Activated T-cell treated with anti-CD3 and anti-CD28 coated beads for 4 hours (primary cell): Measurements from ENCODE around the gene LY6G6C.
"Not testable (repeated sequence)": the region's sequence is repeated elsewhere in the genome, so short reads cannot be mapped to it uniquely, and the experiment has no call there.

ENCODE experiments used
- DNase-seq: peaks from one replicate; pipeline ENCODE4 v3.0.0-alpha.2; 2020

The LY6G6C gene

GRCh38 chr6:31725502-31726350, 4.2 kb upstream of the LY6G6C start:
- no peak for DNase-seq

- no peak for DNase-seq
Observed at GRCh38 chr6:31723980-31724691, 2.6 kb upstream of the LY6G6C start.

GRCh38 chr6:31723245-31723979, 1.9 kb upstream of the LY6G6C start, which contains the start of gene MPIG6B:
Gene MPIG6B, plus strand, starts transcription at chr6:31723373. Its CDS starts 11 bp downstream, at chr6:31723384.
- no peak for DNase-seq

- no peak for DNase-seq
Observed at GRCh38 chr6:31722173-31722572, 627 bp upstream of the LY6G6C start.

DNA sequence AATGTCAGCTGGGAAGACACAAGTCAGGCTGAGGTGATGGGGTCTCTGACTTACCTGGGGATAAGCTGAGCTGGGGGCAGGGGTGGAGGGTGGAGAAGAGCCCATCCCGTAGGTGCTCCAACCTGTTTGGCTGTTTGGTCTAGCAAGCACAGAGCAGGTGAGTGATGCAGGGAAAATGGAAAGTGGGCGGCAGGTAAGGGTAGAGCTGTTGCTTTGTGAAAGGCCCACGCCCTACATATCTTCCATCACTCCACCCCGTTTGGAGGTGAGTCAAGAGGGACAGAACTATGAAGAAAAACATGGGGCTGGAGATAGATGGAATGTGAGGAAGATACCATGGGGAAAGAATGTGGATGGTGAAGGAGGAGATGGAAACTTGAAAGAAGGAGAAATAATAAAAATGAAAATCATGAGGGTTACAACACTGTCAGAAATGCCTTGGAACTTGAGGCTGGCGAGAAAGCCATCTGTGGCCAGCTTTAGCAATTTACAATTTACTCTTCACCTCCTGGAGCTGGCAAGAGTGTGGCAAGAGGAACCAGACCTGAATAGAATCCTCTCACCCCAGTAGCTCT, 1.3 kb downstream of the LY6G6C start:
- no peak for DNase-seq

- DNase-seq = no peak
Observed at GRCh38 chr6:31719001-31719400, 2.5 kb downstream of the LY6G6C start.

DNA sequence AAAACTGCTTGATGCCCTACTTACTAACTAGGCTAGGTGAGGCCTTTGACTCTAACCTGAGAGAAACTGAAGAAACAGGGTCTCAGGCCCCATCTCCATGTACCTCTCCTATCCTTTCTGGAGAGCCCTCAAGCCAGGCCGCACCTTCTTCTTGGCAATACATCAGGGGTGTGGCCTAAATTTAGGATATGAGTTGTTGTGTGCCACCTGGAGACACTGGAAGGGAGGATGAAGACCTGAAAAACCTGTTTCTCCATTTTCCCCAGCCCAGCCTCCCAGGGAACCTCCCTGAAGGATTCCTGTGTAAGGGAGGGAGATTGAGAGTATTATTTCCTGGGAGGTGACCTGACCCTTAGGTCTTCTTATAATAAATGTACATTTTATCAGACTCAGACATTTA, 3.3 kb downstream of the LY6G6C start:
- no peak for DNase-seq

- DNase-seq = no peak
Observed at GRCh38 chr6:31717499-31718222, 3.9 kb downstream of the LY6G6C start.

DNA sequence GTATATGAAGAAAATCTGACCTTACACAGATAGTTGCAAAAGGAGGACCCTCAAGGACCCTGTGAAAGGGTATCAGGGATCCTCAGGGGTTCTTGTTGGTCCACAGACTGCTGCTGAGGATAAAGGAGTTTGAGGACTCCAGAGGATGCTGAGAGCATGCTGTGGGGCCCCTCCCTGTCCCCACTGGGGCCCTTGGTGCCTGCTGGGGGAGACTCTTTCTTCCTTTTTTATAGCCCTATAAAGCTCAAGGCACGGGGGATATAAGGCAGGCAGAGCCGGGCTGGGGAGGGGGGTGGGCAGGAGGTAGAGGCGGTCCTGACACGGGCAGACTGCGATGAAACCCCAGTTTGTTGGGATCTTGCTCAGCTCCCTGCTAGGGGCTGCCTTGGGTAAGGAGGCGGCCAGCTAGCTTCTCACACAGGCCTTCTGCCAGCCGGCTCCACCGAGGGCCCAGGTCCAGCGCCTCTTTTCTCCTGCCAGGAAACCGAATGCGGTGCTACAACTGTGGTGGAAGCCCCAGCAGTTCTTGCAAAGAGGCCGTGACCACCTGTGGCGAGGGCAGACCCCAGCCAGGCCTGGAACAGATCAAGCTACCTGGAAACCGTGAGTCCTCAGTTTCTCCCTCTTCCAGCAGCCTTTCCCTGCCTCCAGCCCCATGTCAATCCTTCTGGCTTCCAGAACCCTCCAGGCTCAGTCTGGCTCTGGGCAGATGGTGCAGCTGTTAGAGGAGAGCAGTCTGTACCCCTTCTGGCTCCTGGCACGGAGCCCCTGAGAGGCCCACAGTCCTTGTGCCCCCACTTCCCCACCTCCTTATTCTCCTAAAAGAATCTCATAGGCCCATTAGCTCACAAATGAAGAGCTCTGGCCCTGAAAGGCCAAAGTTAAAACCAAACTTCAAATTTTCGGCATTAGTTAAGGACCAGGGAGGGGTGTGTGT, 6.3 kb downstream of the LY6G6C start, which contains the start of gene LY6G6D:
Gene LY6G6D, plus strand, starts transcription at position 327 of the 937 bp plus-strand sequence. Its CDS starts 8 bp downstream, at position 335.
- no peak for DNase-seq

GRCh38 chr6:31713991-31714684, 7.4 kb downstream of the LY6G6C start:
- DNase-seq = no peak

GRCh38 chr6:31713465-31713864, 8.1 kb downstream of the LY6G6C start:
- DNase-seq = no peak

DNA sequence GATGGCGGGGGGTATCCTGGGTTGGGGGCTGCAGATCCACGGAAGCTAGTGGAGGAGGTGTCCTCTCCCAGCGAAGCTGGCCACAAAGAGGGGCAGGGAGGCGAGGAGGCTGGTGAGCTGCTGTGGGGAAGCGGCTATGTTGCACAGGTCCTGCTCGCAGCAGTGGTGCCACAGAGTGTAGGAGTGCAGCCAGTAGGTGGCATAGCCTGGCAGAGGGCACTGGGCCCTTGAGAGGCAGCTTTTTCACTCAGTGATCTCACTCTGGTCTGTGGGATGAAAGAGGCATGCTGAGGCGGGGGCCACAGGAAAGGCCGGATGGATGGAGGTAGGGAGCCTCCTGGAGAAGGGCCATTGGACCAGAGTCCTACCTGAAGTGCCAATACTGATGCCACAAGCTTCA, 9.2 kb downstream of the LY6G6C start:
- no peak for DNase-seq

DNA sequence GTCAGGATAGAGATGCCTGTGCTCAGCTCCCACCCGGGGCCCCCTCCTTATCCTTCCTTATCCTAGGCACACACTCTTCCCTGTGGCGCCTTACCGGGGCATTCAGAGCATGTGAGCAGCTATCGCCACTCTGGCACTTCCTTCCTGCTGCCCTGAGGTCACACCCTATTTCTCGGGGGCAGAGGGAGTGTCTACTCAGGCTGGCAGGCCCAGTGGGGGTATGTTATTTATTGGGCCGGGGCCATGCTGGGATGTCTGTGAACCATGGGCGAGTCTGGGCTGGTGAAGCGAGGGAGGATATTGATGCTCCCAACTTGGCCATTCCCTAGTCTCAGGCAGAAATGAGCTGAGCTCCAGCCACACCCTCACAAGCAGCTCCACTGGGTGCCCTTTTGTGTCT, 10.3 kb downstream of the LY6G6C start:
- DNase-seq = no peak

GRCh38 chr6:31710523-31711219, 10.9 kb downstream of the LY6G6C start:
- no peak for DNase-seq

- DNase-seq = not testable (repeated sequence)
Observed at GRCh38 chr6:31709157-31709556, 12.4 kb downstream of the LY6G6C start.

DNA sequence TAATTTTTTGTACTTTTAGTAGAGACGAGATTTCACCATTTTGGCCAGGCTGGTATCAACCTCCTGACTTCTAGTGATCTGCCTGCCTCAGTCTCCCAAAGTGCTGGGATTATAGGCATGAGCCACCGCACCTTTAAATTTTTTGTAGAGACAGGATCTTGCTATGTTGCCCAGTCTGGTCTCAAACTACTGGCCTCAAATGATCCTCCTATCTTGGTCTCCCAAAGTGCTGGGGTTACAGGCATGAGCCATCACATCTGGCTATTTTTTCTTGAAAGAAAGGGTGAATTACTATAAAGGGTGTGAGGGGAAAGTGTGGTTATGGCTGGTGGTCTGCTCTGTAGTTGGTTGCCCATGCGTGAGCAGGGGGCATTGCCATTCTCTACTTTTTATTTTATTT, 13.3 kb downstream of the LY6G6C start:
- no peak for DNase-seq

DNA sequence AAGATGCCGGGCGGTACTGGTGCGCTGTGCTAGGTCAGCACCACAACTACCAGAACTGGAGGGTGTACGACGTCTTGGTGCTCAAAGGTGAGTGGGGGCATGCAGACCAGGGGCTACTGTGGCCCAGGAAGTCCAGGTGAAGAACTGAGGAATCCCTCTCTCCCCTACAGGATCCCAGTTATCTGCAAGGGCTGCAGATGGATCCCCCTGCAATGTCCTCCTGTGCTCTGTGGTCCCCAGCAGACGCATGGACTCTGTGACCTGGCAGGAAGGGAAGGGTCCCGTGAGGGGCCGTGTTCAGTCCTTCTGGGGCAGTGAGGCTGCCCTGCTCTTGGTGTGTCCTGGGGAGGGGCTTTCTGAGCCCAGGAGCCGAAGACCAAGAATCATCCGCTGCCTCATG, 13.8 kb downstream of the LY6G6C start:
- DNase-seq = no peak

DNA sequence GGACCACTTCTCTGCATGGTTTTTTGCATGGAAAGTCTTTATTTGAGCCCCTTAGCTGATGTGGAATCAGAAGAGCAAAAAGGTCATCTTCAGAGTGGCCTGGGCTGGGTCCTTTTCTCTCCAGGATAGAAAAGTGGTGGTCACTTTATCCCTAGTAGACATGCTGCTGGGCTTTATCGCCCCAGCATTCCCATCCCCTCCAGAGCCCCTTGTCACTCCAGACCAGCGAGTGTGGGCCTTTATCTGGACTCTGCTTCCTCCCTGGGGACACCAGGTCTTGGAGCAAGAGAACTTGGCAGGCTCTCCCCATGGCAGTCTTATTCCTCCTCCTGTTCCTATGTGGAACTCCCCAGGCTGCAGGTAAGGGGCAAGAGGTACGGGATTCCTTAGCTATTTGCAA, 14.9 kb downstream of the LY6G6C start, which contains the start of gene LY6G6F:
Gene LY6G6F, plus strand, starts transcription at position 268 of the 400 bp plus-strand sequence. Its CDS starts 41 bp downstream, at position 309.
- DNase-seq = no peak

GRCh38 chr6:31705931-31706330, 15.6 kb downstream of the LY6G6C start:
- no peak for DNase-seq
